ENCODE results near the gene IL1RL2.

Gene IL1RL2

DNA sequence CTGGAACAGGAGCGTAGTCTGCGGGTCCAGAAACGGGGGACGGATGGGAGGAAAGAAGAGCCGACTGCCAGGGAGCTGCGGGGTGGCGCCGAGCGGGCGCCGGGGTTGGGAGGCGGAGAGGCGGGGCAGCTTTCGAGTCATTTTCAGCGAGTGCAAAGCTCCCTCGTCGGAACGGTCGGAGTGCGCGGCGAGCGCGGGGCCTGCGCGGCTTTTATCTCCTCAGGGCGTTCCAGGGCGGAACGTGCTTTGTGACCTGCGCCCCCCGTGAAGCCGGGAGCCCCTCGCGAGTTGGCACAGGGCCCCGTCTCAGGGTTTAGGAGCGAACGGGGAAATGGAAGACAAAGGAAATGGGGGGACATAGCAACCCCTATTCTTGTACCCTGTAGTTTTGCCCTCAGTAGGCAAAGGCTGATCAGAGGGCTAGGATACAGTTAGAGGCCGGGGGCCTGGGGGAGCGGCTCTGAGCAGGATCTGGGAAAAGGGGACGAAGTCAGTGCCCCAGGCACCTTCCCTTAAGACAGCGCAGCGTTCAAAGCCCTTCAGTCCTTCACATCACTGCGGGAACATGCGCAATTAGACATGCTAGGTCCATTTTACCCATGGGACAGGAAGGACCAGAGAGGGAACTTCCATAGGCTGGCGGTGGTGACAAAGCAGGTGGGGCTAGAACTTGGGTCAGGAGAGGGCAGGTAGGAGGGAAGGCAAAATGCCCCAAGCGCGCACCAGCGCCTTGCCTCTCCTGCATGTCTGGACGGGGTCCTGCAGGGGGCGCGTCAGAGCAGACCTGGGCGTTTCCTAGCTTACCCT, 64.4 kb downstream of the IL1RL2 start:
- H3K9me3 Mint-ChIP-seq, result peaks cover 5% of the 10 kb centered on the region
- peaks cover 9% of the 10 kb centered on the region for H3K4me1 Mint-ChIP-seq
- peaks cover 29% of the 10 kb centered on the region for H3K27me3 Mint-ChIP-seq (ENCODE audit: low read depth)
- TF ChIP-seq, protein P1, sequence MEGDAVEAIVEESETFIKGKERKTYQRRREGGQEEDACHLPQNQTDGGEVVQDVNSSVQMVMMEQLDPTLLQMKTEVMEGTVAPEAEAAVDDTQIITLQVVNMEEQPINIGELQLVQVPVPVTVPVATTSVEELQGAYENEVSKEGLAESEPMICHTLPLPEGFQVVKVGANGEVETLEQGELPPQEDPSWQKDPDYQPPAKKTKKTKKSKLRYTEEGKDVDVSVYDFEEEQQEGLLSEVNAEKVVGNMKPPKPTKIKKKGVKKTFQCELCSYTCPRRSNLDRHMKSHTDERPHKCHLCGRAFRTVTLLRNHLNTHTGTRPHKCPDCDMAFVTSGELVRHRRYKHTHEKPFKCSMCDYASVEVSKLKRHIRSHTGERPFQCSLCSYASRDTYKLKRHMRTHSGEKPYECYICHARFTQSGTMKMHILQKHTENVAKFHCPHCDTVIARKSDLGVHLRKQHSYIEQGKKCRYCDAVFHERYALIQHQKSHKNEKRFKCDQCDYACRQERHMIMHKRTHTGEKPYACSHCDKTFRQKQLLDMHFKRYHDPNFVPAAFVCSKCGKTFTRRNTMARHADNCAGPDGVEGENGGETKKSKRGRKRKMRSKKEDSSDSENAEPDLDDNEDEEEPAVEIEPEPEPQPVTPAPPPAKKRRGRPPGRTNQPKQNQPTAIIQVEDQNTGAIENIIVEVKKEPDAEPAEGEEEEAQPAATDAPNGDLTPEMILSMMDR (IDR thresholded peaks at IDR 0.05; ENCODE audit: unreplicated experiment in 3 of 3), result peak; percentile 55 to 63 (median 63)
- H3K36me3 Mint-ChIP-seq (ENCODE audit: low read depth), result no peaks in the 10 kb centered on the region
- peak overlapping the region; percentile 81 to 87 (median 85) for H3K4me3 Mint-ChIP-seq
- peak overlapping the region; percentile 4 to 72 (median 17) for H3K27ac Mint-ChIP-seq

DNA sequence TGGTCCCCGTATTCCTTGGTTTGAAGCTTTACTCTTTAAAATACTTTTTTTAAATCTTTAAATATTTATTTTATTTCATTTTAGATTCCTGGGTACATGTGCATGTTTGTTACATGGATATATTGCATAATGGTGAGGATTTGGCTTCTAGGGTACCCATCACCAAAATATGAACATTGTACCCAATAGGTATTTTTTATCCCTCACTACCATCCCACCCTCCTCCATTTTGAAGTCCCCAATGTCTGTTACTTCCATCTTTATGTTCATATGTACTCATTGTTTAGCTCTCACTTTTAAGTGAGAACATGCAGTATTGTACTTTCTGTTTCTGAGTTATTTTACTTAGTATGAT, 65.0 kb downstream of the IL1RL2 start:
- TF ChIP-seq, protein P1 (IDR thresholded peaks at IDR 0.05; ENCODE audit: unreplicated experiment in 3 of 3), result peak in 2 of 3 experiments; percentile 7 to 8
- no peak overlapping the region for H3K27ac Mint-ChIP-seq
- peak overlapping the region in 1 of 3 experiments; percentile 13 for H3K4me3 Mint-ChIP-seq

DNA sequence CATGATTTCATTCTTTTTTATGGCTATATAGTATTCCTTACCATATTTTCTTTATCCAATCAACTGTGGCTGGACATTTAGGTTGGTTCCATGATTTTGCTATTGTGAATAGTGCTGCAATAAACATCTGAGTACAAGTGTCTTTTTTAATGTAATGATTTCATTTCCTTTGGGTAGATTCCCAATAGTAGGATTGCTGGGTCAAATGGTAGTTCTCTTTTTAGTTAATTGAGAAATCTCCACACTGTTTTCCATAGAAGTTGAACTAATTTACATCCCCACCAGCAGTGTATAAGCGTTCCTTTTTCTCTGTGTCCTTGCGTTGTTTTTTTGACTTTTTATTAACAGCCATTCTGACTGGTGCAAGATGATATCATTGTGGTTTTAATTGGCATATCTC, 65.4 kb downstream of the IL1RL2 start:
- TF ChIP-seq, protein P1 (IDR thresholded peaks at IDR 0.05; ENCODE audit: unreplicated experiment in 3 of 3), result no peak
- peaks cover 18% of the 10 kb centered on the region for H3K4me1 Mint-ChIP-seq
- H3K27ac Mint-ChIP-seq, result no peak overlapping the region
- peaks cover 5% of the 10 kb centered on the region for H3K9me3 Mint-ChIP-seq
- H3K36me3 Mint-ChIP-seq (ENCODE audit: low read depth), result no peaks in the 10 kb centered on the region
- peak overlapping the region in 2 of 3 experiments; percentile 13 to 41 for H3K4me3 Mint-ChIP-seq
- peaks cover 29% of the 10 kb centered on the region for H3K27me3 Mint-ChIP-seq (ENCODE audit: low read depth)

More for the DNA sequence above, 65.0 kb downstream of the IL1RL2 start:
- H3K4me1 Mint-ChIP-seq, result peaks cover 14% of the 10 kb centered on the region
- H3K9me3 Mint-ChIP-seq, result peaks cover 5% of the 10 kb centered on the region
- no peaks in the 10 kb centered on the region for H3K36me3 Mint-ChIP-seq (ENCODE audit: low read depth)
- peaks cover 29% of the 10 kb centered on the region for H3K27me3 Mint-ChIP-seq (ENCODE audit: low read depth)

DNA sequence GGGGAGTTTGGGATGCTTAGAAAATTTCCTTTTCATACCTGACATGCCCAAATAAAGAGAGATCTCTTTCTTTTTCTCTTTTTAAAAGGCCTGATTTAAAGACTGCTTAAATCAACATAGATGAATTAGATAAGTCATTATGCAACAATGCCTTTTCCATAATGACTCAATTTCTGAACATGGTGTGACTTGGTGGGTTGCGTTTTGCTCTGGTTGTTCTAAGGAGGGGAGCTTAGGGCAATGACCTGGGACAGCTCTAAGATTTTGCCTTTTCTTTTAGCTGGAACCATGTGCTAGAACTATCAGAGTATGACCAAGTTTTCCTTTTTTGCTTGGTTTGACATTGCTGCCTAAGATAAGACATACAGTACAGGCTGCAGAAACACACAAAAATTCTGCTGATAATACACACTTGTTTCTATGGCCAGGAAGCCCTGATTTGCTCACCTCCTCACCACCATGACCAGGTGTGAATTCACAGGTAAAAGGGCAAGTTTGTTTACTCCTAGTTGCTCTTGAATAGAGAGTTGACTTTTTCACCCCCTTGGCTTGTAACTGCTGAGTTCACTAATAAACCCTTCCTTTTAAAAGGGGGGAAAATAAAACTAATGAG, 66.4 kb downstream of the IL1RL2 start:
- Mint-ChIP-seq H3K27ac (no peak overlapping the region), H3K27me3 (ENCODE audit: low read depth) (peaks cover 29% of the 10 kb centered on the region), H3K4me3 (no peak overlapping the region), H3K36me3 (ENCODE audit: low read depth) (no peaks in the 10 kb centered on the region), H3K4me1 (peaks cover 29% of the 10 kb centered on the region), H3K9me3 (peaks cover 5% of the 10 kb centered on the region)
- TF ChIP-seq, protein P1 (IDR thresholded peaks at IDR 0.05; ENCODE audit: unreplicated experiment in 3 of 3), result no peak

DNA sequence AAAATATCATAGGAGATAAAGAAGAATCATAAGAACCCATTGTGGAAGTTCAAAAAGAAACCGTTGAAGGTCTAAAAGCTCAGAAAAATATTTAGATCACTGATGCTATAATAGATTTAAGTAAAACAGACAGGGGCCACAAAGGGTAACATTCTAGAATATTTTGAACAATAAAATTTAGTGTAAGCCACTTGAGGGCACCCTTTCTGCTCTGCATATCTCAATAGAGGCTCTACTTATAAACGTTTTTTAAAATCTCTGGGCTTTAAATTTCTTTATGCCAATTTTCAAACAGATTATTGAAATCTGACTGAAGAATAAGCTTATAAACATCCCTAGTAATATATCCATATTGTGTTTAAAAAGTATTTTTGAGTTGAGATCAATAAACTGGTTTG, 66.9 kb downstream of the IL1RL2 start:
- H3K9me3 Mint-ChIP-seq, result peaks cover 5% of the 10 kb centered on the region
- H3K27me3 Mint-ChIP-seq (ENCODE audit: low read depth), result peaks cover 29% of the 10 kb centered on the region
- H3K36me3 Mint-ChIP-seq (ENCODE audit: low read depth), result no peaks in the 10 kb centered on the region
- H3K4me3 Mint-ChIP-seq, result no peak overlapping the region
- TF ChIP-seq, protein P1 (IDR thresholded peaks at IDR 0.05; ENCODE audit: unreplicated experiment in 3 of 3), result no peak
- peaks cover 34% of the 10 kb centered on the region for H3K4me1 Mint-ChIP-seq
- no peak overlapping the region for H3K27ac Mint-ChIP-seq

Measured in nephron (organoid).